B cell (primary cell): Measurements from ENCODE around the gene TINAG. TPM values are rescaled to one million over a fixed set of nuclear protein-coding genes. Genes with fewer than 3 reads are reported as not detected.

ENCODE experiments used
- ATAC-seq: fragments of 200-7000 bp; cut with Tn5 transposase; one replicate; pipeline ENCODE4 v1.10.0; 2021; ENCODE audit warnings: low read depth, mild to moderate bottlenecking, moderate number of reproducible peaks, moderate library complexity
- CTCF ChIA-PET: fragments of 350-600 bp; sonication (Branson Sonifier 250); formaldehyde crosslinking; loops from one replicate; lab custom pipeline; 2021; ENCODE audit warnings: antibody characterized with exemption, inconsistent platforms; lab: Charles Lee
- POLR2A ChIA-PET: fragments of 350-600 bp; sonication (Branson Sonifier 250); formaldehyde crosslinking; loops from one replicate; lab custom pipeline; 2021; ENCODE audit warnings: antibody characterized with exemption; lab: Charles Lee
- DNase-seq: peaks from one replicate; pipeline ENCODE4 v3.0.0; 2013
- H2AFZ ChIP-seq: 2 replicates; pipeline ENCODE4 v1.6.1; 2012; ENCODE audit warnings: mild to moderate bottlenecking, low read depth, low read length; ENCODE audit not compliant: insufficient read depth, poor library complexity, severe bottlenecking
- H3K27ac ChIP-seq, 2 donors: 1 replicate in 1 of 2; 2 replicates in 1 of 2; pipeline ENCODE4 v1.5.1; 2012 to 2013; ENCODE audit warnings: low read length in 2 of 2, mild to moderate bottlenecking in 2 of 2, moderate library complexity in 1 of 2
- H3K27me3 ChIP-seq, 4 experiments: fragments of 200-600 bp in 1 of 4; sonication (generic) in 1 of 4; replicated peaks in 1 of 4; 1 replicate in 2 of 4; 2 replicates in 2 of 4; pipeline versions ENCODE4 v1.6.1 to v1.7.0; 2013 to 2016; ENCODE audit warnings: low read length in 3 of 4, mild to moderate bottlenecking in 2 of 4, mixed read lengths in 1 of 4, moderate library complexity in 1 of 4; ENCODE audit not compliant: insufficient read depth in 4 of 4, control insufficient read depth in 3 of 4; ENCODE audit errors: control extremely low read depth in 1 of 4
- H3K36me3 ChIP-seq, 2 experiments: replicated peaks in 1 of 2; 1 replicate in 1 of 2; 2 replicates in 1 of 2; pipeline versions ENCODE4 v1.6.1 to v1.7.1; 2013; ENCODE audit warnings: low read length in 1 of 2; ENCODE audit not compliant: insufficient read depth in 2 of 2, control insufficient read depth in 1 of 2; ENCODE audit errors: control extremely low read depth in 1 of 2, extremely low read depth in 1 of 2
- H3K4me1 ChIP-seq, 2 donors: fragments of 200-600 bp in 1 of 2; sonication (generic) in 1 of 2; 1 replicate in 1 of 2; 2 replicates in 1 of 2; pipeline versions ENCODE4 v1.5.1 to v1.6.1; 2013 to 2017; ENCODE audit warnings: low read length in 2 of 2; ENCODE audit not compliant: control insufficient read depth in 2 of 2, insufficient read depth in 2 of 2
- H3K4me2 ChIP-seq: replicated peaks from 2 replicates; pipeline ENCODE3; 2012; ENCODE audit warnings: mild to moderate bottlenecking, low read depth, low read length; ENCODE audit not compliant: poor library complexity, severe bottlenecking
- H3K4me3 ChIP-seq, 5 experiments: fragments of 200-600 bp in 1 of 5; sonication (generic) in 1 of 5; 1 replicate in 3 of 5; 2 replicates in 2 of 5; pipeline versions ENCODE4 v1.5.1 to v1.7.0; 2011 to 2016; ENCODE audit warnings: low read length in 4 of 5, mild to moderate bottlenecking in 4 of 5, low read depth in 2 of 5, control low read depth in 1 of 5, moderate library complexity in 1 of 5; ENCODE audit not compliant: insufficient read depth in 1 of 5; ENCODE audit errors: control extremely low read depth in 1 of 5, extremely low read depth in 1 of 5
- H3K79me2 ChIP-seq: fragments of 200-600 bp; sonication (generic); one replicate; pipeline ENCODE4 v1.6.0; 2016; ENCODE audit warnings: low read length; ENCODE audit not compliant: control insufficient read depth, insufficient read depth
- H3K9ac ChIP-seq: fragments of 200-600 bp; sonication (generic); 2 replicates; pipeline ENCODE4 v1.6.1; 2017; ENCODE audit warnings: mild to moderate bottlenecking, low read length, moderate library complexity
- H3K9me3 ChIP-seq, 3 donors: one replicate each; pipeline versions ENCODE4 v1.6.1 to v1.7.1; 2013; ENCODE audit warnings: low read length in 2 of 3; ENCODE audit not compliant: control insufficient read depth in 2 of 3, insufficient read depth in 1 of 3; ENCODE audit errors: control extremely low read depth in 1 of 3
- H4K20me1 ChIP-seq: 2 replicates; pipeline ENCODE4 v1.6.0; 2012; ENCODE audit warnings: mild to moderate bottlenecking, low read length; ENCODE audit not compliant: insufficient read depth, control insufficient read depth, poor library complexity, severe bottlenecking
- H3K27ac Mint-ChIP-seq: one replicate; pipeline ENCODE4 v1.8.0; 2021; ENCODE audit warnings: mixed read lengths
- H3K27me3 Mint-ChIP-seq: one replicate; pipeline ENCODE4 v1.8.0; 2021; ENCODE audit warnings: mixed read lengths
- H3K4me1 Mint-ChIP-seq: one replicate; pipeline ENCODE4 v1.8.0; 2021; ENCODE audit warnings: mixed read lengths
- H3K4me3 Mint-ChIP-seq: one replicate; pipeline ENCODE4 v1.8.0; 2021; ENCODE audit warnings: mixed read lengths
- H3K9me3 Mint-ChIP-seq: one replicate; pipeline ENCODE4 v1.8.0; 2022; ENCODE audit warnings: mixed read lengths; ENCODE audit not compliant: insufficient read depth
- EZH2 ChIP-seq: IDR thresholded peaks from 2 replicates; pipeline ENCODE4 v1.6.1; 2012; ENCODE audit warnings: borderline replicate concordance, low read depth, mild to moderate bottlenecking, moderate library complexity, low read length; ENCODE audit not compliant: insufficient read depth, poor library complexity, severe bottlenecking
- WGBS: methylation state at CpG from one replicate; pipeline ENCODE4 v1.1.5; 2013; ENCODE audit warnings: missing lambda C conversion rate; ENCODE audit not compliant: insufficient coverage; 5-methylcytosine and 5-hydroxymethylcytosine counted together
- intact Hi-C: fragments of 100-400 bp; cut with micrococcal nuclease; formaldehyde crosslinking; loops from one replicate; pipeline ENCODE4 v1.10.0; 2022
- polyA plus RNA-seq: library from polyadenylated mRNA; depleted of rRNA; stranded (reverse); fragments of >200 nt; gene quantifications from 2 replicates; pipeline ENCODE4 v1.2.3, GENCODE V29; 2012
- total RNA-seq, 2 donors: library from RNA; stranded (reverse); fragments of 120-200 nt in 1 of 2; gene quantifications; 1 replicate in 1 of 2; 2 replicates in 1 of 2; pipeline versions ENCODE4 v1.2.3 to v1.2.4, GENCODE V29; 2013 to 2022
- TF ChIP-seq, protein P1 (sequence below): fragments of 200-600 bp; IDR thresholded peaks from one replicate; pipeline ENCODE4 v1.8.0; 2022; ENCODE audit warnings: antibody characterized with exemption, mild to moderate bottlenecking

TINAG gene
- total and polyA plus RNA-seq, 2 donors (not counting 1 experiment from before 2014, with no cell fraction given), result not detected

- no peak overlapping the region for H3K27ac Mint-ChIP-seq
- TF ChIP-seq, protein P1, sequence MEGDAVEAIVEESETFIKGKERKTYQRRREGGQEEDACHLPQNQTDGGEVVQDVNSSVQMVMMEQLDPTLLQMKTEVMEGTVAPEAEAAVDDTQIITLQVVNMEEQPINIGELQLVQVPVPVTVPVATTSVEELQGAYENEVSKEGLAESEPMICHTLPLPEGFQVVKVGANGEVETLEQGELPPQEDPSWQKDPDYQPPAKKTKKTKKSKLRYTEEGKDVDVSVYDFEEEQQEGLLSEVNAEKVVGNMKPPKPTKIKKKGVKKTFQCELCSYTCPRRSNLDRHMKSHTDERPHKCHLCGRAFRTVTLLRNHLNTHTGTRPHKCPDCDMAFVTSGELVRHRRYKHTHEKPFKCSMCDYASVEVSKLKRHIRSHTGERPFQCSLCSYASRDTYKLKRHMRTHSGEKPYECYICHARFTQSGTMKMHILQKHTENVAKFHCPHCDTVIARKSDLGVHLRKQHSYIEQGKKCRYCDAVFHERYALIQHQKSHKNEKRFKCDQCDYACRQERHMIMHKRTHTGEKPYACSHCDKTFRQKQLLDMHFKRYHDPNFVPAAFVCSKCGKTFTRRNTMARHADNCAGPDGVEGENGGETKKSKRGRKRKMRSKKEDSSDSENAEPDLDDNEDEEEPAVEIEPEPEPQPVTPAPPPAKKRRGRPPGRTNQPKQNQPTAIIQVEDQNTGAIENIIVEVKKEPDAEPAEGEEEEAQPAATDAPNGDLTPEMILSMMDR, result no peak
- Histone ChIP-seq H3K9me3 (no peaks in the 10 kb centered on the region), H3K9ac (no peak overlapping the region), H4K20me1 (no peaks in the 10 kb centered on the region), H3K4me2 (no peak overlapping the region), H2AFZ (no peak overlapping the region), H3K4me1 (no peaks in the 10 kb centered on the region), H3K36me3 (no peaks in the 10 kb centered on the region), H3K4me3 (no peak overlapping the region), H3K27ac (no peak overlapping the region), H3K79me2 (no peaks in the 10 kb centered on the region), H3K27me3 (no peaks in the 10 kb centered on the region)
- intact Hi-C loops, result no loop called here
- DNase-seq (no peak), ATAC-seq (no peak)
- H3K27me3 Mint-ChIP-seq, result no peaks in the 10 kb centered on the region
- ChIA-PET POLR2A (no interaction called here), CTCF (no interaction called here)
- no CpG with 5 or more reads among the region's 1 CpG for WGBS
- H3K4me1 Mint-ChIP-seq, result no peaks in the 10 kb centered on the region
- no peaks in the 10 kb centered on the region for H3K9me3 Mint-ChIP-seq
- H3K4me3 Mint-ChIP-seq, result no peak overlapping the region
Observed at GRCh38 chr6:54361188-54361587, 52.9 kb downstream of the TINAG start.

DNA sequence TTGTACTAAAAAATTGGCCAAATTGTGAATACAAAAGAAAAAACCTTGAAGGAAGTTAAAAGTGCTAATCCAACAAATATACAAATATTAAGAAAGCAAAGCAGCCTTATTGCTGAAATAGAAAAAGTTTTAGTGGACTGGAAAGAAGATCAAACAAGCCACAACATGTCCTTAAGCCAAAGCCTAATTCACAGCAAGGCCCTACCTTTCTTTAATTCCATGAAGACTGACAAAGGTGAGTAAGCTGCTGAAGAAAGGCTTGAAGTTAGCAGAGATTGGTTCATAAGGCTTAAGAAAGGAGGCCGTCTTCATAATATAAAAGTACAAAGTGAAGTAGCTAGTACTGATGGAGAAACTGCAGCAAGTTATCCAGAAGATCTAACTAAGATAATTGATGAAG lies 53.5 kb downstream of the TINAG start:
- WGBS, result no CpG with 5 or more reads among the region's 1 CpG
- H3K79me2 ChIP-seq, result no peaks in the 10 kb centered on the region
- Mint-ChIP-seq H3K4me1 (no peaks in the 10 kb centered on the region), H3K4me3 (no peak overlapping the region), H3K27me3 (no peaks in the 10 kb centered on the region), H3K9me3 (no peaks in the 10 kb centered on the region), H3K27ac (no peak overlapping the region)
- H3K4me2 ChIP-seq, result no peak overlapping the region
- DNase-seq (no peak), ATAC-seq (no peak)
- intact Hi-C loops, result no loop called here
- no peak overlapping the region for H3K4me3 ChIP-seq
- no peaks in the 10 kb centered on the region for H3K36me3 ChIP-seq
- H3K4me1 ChIP-seq, result no peaks in the 10 kb centered on the region
- POLR2A ChIA-PET, result no interaction called here
- no peaks in the 10 kb centered on the region for H3K27me3 ChIP-seq
- TF ChIP-seq EZH2, result no peak
- TF ChIP-seq, protein P1, result no peak
- CTCF ChIA-PET, result no interaction called here
- no peaks in the 10 kb centered on the region for H3K9me3 ChIP-seq
- H3K27ac ChIP-seq, result no peak overlapping the region
- H4K20me1 ChIP-seq, result no peaks in the 10 kb centered on the region
- H2AFZ ChIP-seq, result no peak overlapping the region
- H3K9ac ChIP-seq, result no peak overlapping the region
